ENCODE results near the gene GDF9. TPM values are rescaled to one million over a fixed set of nuclear protein-coding genes. Genes with fewer than 3 reads are reported as not detected.

The GDF9 gene
- total RNA-seq, 1 donor from 2014 or later = 0.69 TPM

- no peaks in the 10 kb centered on the region for H3K4me1 Mint-ChIP-seq (ENCODE audit: low read depth, unreplicated experiment)
- H3K27ac Mint-ChIP-seq (ENCODE audit: unreplicated experiment) = no peak overlapping the region
- H3K36me3 Mint-ChIP-seq (ENCODE audit: unreplicated experiment) = no peaks in the 10 kb centered on the region
- H3K27me3 Mint-ChIP-seq (ENCODE audit: unreplicated experiment) = no peaks in the 10 kb centered on the region
- H3K4me3 Mint-ChIP-seq (ENCODE audit: unreplicated experiment) = no peak overlapping the region
- DNase-seq = no peak
- no peak for TF ChIP-seq CTCF (IDR thresholded peaks at IDR 0.05; ENCODE audit: partially characterized antibody, unreplicated experiment)
- H3K9me3 Mint-ChIP-seq (ENCODE audit: unreplicated experiment) = no peaks in the 10 kb centered on the region
These were observed 16.9 kb downstream of the GDF9 start for GRCh38 chr5:132849347-132849746.

- H3K27ac Mint-ChIP-seq (ENCODE audit: unreplicated experiment) = no peak overlapping the region
- H3K36me3 Mint-ChIP-seq (ENCODE audit: unreplicated experiment) = no peaks in the 10 kb centered on the region
- H3K4me1 Mint-ChIP-seq (ENCODE audit: low read depth, unreplicated experiment) = no peaks in the 10 kb centered on the region
- no peaks in the 10 kb centered on the region for H3K9me3 Mint-ChIP-seq (ENCODE audit: unreplicated experiment)
- no peaks in the 10 kb centered on the region for H3K27me3 Mint-ChIP-seq (ENCODE audit: unreplicated experiment)
- DNase-seq = no peak
- no peak overlapping the region for H3K4me3 Mint-ChIP-seq (ENCODE audit: unreplicated experiment)
- TF ChIP-seq CTCF (IDR thresholded peaks at IDR 0.05; ENCODE audit: partially characterized antibody, unreplicated experiment) = no peak
These were observed 18.0 kb downstream of the GDF9 start for GRCh38 chr5:132848270-132848669.

- H3K27me3 Mint-ChIP-seq (ENCODE audit: unreplicated experiment) = peaks cover 2% of the 10 kb centered on the region
- H3K4me1 Mint-ChIP-seq (ENCODE audit: low read depth, unreplicated experiment) = no peaks in the 10 kb centered on the region
- H3K36me3 Mint-ChIP-seq (ENCODE audit: unreplicated experiment) = no peaks in the 10 kb centered on the region
- H3K27ac Mint-ChIP-seq (ENCODE audit: unreplicated experiment) = no peak overlapping the region
- no peak for TF ChIP-seq CTCF (IDR thresholded peaks at IDR 0.05; ENCODE audit: partially characterized antibody, unreplicated experiment)
- no peak for DNase-seq
- H3K4me3 Mint-ChIP-seq (ENCODE audit: unreplicated experiment) = no peak overlapping the region
- no peaks in the 10 kb centered on the region for H3K9me3 Mint-ChIP-seq (ENCODE audit: unreplicated experiment)
These were observed 25.0 kb downstream of the GDF9 start for GRCh38 chr5:132841305-132841704.

GRCh38 chr5:132840896-132841295, 25.4 kb downstream of the GDF9 start:
- DNase-seq = no peak
- H3K27me3 Mint-ChIP-seq (ENCODE audit: unreplicated experiment) = peaks cover 2% of the 10 kb centered on the region
- TF ChIP-seq CTCF (IDR thresholded peaks at IDR 0.05; ENCODE audit: partially characterized antibody, unreplicated experiment) = no peak
- no peaks in the 10 kb centered on the region for H3K4me1 Mint-ChIP-seq (ENCODE audit: low read depth, unreplicated experiment)
- no peak overlapping the region for H3K4me3 Mint-ChIP-seq (ENCODE audit: unreplicated experiment)
- H3K36me3 Mint-ChIP-seq (ENCODE audit: unreplicated experiment) = no peaks in the 10 kb centered on the region
- H3K9me3 Mint-ChIP-seq (ENCODE audit: unreplicated experiment) = no peaks in the 10 kb centered on the region
- H3K27ac Mint-ChIP-seq (ENCODE audit: unreplicated experiment) = no peak overlapping the region

- H3K9me3 Mint-ChIP-seq (ENCODE audit: unreplicated experiment) = no peaks in the 10 kb centered on the region
- H3K4me1 Mint-ChIP-seq (ENCODE audit: low read depth, unreplicated experiment) = no peaks in the 10 kb centered on the region
- no peak overlapping the region for H3K4me3 Mint-ChIP-seq (ENCODE audit: unreplicated experiment)
- no peak overlapping the region for H3K27ac Mint-ChIP-seq (ENCODE audit: unreplicated experiment)
- TF ChIP-seq CTCF (IDR thresholded peaks at IDR 0.05; ENCODE audit: partially characterized antibody, unreplicated experiment) = no peak
- H3K27me3 Mint-ChIP-seq (ENCODE audit: unreplicated experiment) = peaks cover 2% of the 10 kb centered on the region
- no peak for DNase-seq
- no peaks in the 10 kb centered on the region for H3K36me3 Mint-ChIP-seq (ENCODE audit: unreplicated experiment)
These were observed 26.0 kb downstream of the GDF9 start for GRCh38 chr5:132840313-132840712.
